Measurements from ENCODE around the gene GASK1A. TPM values are rescaled to one million over a fixed set of nuclear protein-coding genes. Genes with fewer than 3 reads are reported as not detected.

Gene GASK1A
- total and polyA plus RNA-seq, 2 of the 4 experiments (the other 2 are of a cell fraction): 0.18 to 0.19 TPM

GRCh38 chr3:42970557-42970956 is 8.6 kb upstream of the GASK1A start:
- ChIA-PET CTCF (interaction anchor here (1.0 kb wide), 1 partner anchor 8 kb away, joined by 3 read pairs; no protein-coding TSS in a partner anchor), POLR2A (ENCODE audit: unreplicated experiment) (no interaction called here)
- Histone ChIP-seq H2BK20ac (ENCODE audit: low read depth, low read length) (no peak overlapping the region), H3K4ac (ENCODE audit: low read depth, low read length) (no peak overlapping the region), H2BK5ac (ENCODE audit: low read depth, low read length, poor library complexity, severe bottlenecking) (no peak overlapping the region), H3K4me2 (ENCODE audit: low read depth, low read length) (no peak overlapping the region), H3K4me3 (ENCODE audit: insufficient read depth, low read depth, low read length) (no peak overlapping the region), H3K79me1 (ENCODE audit: low read depth in 1 of 2, low read length in 2 of 2) (no peaks in the 10 kb centered on the region), H4K8ac (ENCODE audit: low read depth in 2 of 2, low read length in 2 of 2) (no peak overlapping the region), H3K18ac (ENCODE audit: low read depth, low read length) (no peak overlapping the region), H2AK5ac (ENCODE audit: low read depth, low read length) (no peak overlapping the region), H4K5ac (ENCODE audit: low read depth, low read length) (no peak overlapping the region), H4K91ac (ENCODE audit: insufficient read depth, low read depth, low read length) (no peak overlapping the region), H2AK9ac (replicated peaks; ENCODE audit: low read depth, low read length, poor library complexity) (no peak overlapping the region), H3K23ac (ENCODE audit: low read depth, low read length) (no peak overlapping the region), H3K14ac (replicated peaks; ENCODE audit: low read depth, low read length) (no peak overlapping the region), H3K9ac (ENCODE audit: low read depth, low read length) (no peak overlapping the region), H4K20me1 (ENCODE audit: insufficient read depth, low read length) (no peaks in the 10 kb centered on the region), H3K56ac (ENCODE audit: extremely low read depth, insufficient read depth, low read length) (no peak overlapping the region), H3K27me3 (ENCODE audit: control insufficient read depth, insufficient read depth, low read length) (no peaks in the 10 kb centered on the region; the same call in 1 of the 2 replicates), H3K4me1 (ENCODE audit: control insufficient read depth, insufficient read depth, low read length) (no peaks in the 10 kb centered on the region), H3K36me3 (ENCODE audit: control insufficient read depth, insufficient read depth, low read length) (no peaks in the 10 kb centered on the region), H3K9me1 (ENCODE audit: insufficient read depth, low read length) (no peaks in the 10 kb centered on the region), H2AFZ (replicated peaks; ENCODE audit: low read length, poor library complexity) (no peak overlapping the region), H3K9me3 (ENCODE audit: control insufficient read depth, insufficient read depth, low read length) (peaks cover 5% of the 10 kb centered on the region), H2BK15ac (ENCODE audit: low read depth, low read length) (no peak overlapping the region), H3K27ac (ENCODE audit: insufficient read depth, low read length) (no peak overlapping the region), H2BK120ac (ENCODE audit: low read depth, low read length) (no peak overlapping the region)
- dilution Hi-C loops (cut with HindIII; ENCODE audit: low sequenced_read_pairs, unreplicated experiment) (no loop called here), intact Hi-C loops (cut with micrococcal nuclease) (no loop called here), in situ Hi-C loops (cut with MboI; ENCODE audit: low sequenced_read_pairs) (loop anchor here (25.0 kb wide), 1 partner anchor 1217 kb away; no protein-coding TSS in a partner anchor)
- TF ChIP-seq RFX5 (IDR thresholded peaks at IDR 0.05; ENCODE audit: low read depth, low read length): no peak
- no peak for TF ChIP-seq CTCF (conservative IDR thresholded peaks at IDR 0.05; ENCODE audit: low read depth, low read length)
- no peak for TF ChIP-seq MAFK (IDR thresholded peaks at IDR 0.05; ENCODE audit: low read depth, low read length)
- TF ChIP-seq CEBPB (IDR thresholded peaks at IDR 0.05; ENCODE audit: low read depth, low read length): no peak
- no peak for TF ChIP-seq RAD21 (IDR thresholded peaks at IDR 0.05; ENCODE audit: low read length)
- no peak for TF ChIP-seq NFE2L2 (IDR thresholded peaks at IDR 0.05; ENCODE audit: low read depth, low read length)
- no peak for TF ChIP-seq SMC3 (IDR thresholded peaks at IDR 0.05; ENCODE audit: low read depth, low read length)
- no peak for TF ChIP-seq MXI1 (IDR thresholded peaks at IDR 0.05; ENCODE audit: borderline replicate concordance, low read depth, low read length)
- no peak for TF ChIP-seq CHD1 (IDR thresholded peaks at IDR 0.05; ENCODE audit: low read depth, low read length)
- TF ChIP-seq USF2 (IDR thresholded peaks at IDR 0.05; ENCODE audit: low read depth, low read length): no peak
- no peak for TF ChIP-seq BHLHE40 (IDR thresholded peaks at IDR 0.05; ENCODE audit: low read depth, low read length)
- no peak for TF ChIP-seq FOS (IDR thresholded peaks at IDR 0.05; ENCODE audit: low read depth, low read length)
- TF ChIP-seq MAZ (IDR thresholded peaks at IDR 0.05; ENCODE audit: borderline replicate concordance, low read depth, low read length): no peak
- TF ChIP-seq RCOR1 (IDR thresholded peaks at IDR 0.05; ENCODE audit: insufficient replicate concordance, low read length): no peak
- TF ChIP-seq POLR2A (IDR thresholded peaks at IDR 0.05; ENCODE audit: low read depth, low read length): no peak
- no peak for TF ChIP-seq ELK1 (IDR thresholded peaks at IDR 0.05; ENCODE audit: borderline replicate concordance, low read depth, low read length)
- no TSS peak for BruUV-seq (replicated peaks)
- no peak for ATAC-seq (ENCODE audit: low read depth)
- DNase-seq: no peak

Measured in IMR-90 (cell line).